ENCODE results near the gene PCYT2.

PCYT2 gene

DNA sequence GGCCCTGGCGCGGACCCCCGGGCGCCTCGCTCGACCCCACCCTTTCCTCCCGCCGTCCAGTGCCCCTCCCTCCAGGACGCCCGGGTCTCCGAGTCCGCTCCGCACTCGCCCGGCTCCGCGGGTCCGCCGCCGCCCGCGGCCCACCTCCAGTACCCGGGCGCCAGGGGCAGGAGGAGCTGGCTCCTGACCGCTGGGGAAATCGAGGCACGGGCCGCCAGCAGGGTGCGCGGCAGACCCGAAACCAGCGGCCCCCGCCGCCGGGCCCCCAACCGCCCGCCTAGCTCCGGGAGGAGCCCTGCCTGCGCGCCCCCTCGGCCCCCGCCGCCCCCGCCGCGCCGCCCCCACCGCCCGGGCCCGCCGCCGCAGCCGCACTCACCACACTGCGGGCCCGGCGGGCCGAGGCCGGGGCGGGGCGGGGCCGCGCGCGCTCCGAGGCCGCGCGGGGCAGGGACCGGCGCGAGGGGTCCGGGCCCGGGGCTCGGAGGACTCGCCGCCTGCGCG, 16.0 kb upstream of the PCYT2 start:
- TF ChIP-seq, protein P1, sequence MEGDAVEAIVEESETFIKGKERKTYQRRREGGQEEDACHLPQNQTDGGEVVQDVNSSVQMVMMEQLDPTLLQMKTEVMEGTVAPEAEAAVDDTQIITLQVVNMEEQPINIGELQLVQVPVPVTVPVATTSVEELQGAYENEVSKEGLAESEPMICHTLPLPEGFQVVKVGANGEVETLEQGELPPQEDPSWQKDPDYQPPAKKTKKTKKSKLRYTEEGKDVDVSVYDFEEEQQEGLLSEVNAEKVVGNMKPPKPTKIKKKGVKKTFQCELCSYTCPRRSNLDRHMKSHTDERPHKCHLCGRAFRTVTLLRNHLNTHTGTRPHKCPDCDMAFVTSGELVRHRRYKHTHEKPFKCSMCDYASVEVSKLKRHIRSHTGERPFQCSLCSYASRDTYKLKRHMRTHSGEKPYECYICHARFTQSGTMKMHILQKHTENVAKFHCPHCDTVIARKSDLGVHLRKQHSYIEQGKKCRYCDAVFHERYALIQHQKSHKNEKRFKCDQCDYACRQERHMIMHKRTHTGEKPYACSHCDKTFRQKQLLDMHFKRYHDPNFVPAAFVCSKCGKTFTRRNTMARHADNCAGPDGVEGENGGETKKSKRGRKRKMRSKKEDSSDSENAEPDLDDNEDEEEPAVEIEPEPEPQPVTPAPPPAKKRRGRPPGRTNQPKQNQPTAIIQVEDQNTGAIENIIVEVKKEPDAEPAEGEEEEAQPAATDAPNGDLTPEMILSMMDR (IDR thresholded peaks at IDR 0.05; ENCODE audit: insufficient read depth, low read length, poor library complexity, severe bottlenecking): no peak

DNA sequence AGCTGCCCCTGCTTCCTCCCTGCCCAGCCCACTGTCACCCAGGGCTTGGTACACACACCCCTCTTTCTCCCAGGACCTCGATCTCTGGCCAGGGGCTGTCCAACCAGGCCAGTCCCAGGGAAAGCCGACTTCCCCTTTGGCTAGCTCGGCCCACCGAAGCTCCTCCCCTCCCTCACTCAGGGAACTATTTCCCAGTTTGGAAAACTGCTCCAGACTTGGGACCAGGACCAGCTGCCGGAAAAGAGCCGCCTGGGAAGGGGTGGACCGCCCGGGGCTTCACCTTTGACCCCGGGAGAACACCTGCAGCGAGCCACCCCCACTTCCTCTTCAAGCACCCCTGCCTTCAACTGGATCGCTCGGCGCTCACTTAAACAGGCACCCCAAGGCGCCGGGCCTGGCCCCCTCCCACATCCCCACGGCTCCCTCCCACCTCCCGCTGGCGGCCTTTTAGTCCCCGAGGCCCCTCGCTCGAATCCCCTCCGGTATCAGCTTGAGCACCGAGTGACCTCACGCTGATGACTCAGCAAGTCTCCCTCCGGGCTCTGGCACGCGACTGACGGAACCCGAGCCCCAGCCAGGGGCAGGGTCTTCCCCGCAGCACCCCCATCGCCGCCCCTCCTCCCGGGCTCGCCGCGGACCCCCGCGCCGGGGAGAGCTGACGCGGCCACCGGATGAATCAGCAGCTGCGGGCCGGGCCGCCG, 15.4 kb upstream of the PCYT2 start:
- peaks cover 3% of the 10 kb centered on the region; the same call in 1 of the 2 replicates for H3K36me3 ChIP-seq (ENCODE audit: control insufficient read depth, insufficient read depth, low read length)
- no peaks in the 10 kb centered on the region for H3K27me3 ChIP-seq (replicated peaks; ENCODE audit: control insufficient read depth, insufficient read depth, low read length)
- TF ChIP-seq, protein P1 (IDR thresholded peaks at IDR 0.05; ENCODE audit: insufficient read depth, low read length, poor library complexity, severe bottlenecking): no peak
- peak; percentile 63 for DNase-seq (ENCODE audit: extremely low read depth, insufficient read length)
- H3K4me3 ChIP-seq (replicated peaks; ENCODE audit: low read depth, low read length): peak overlapping the region; percentile 69

More for the DNA sequence above, 16.0 kb upstream of the PCYT2 start:
- H3K36me3 ChIP-seq (ENCODE audit: control insufficient read depth, insufficient read depth, low read length): no peaks in the 10 kb centered on the region
- H3K27me3 ChIP-seq (replicated peaks; ENCODE audit: control insufficient read depth, insufficient read depth, low read length): no peaks in the 10 kb centered on the region
- peak overlapping the region; percentile 69 for H3K4me3 ChIP-seq (replicated peaks; ENCODE audit: low read depth, low read length)
- no peak for DNase-seq (ENCODE audit: extremely low read depth, insufficient read length)

DNA sequence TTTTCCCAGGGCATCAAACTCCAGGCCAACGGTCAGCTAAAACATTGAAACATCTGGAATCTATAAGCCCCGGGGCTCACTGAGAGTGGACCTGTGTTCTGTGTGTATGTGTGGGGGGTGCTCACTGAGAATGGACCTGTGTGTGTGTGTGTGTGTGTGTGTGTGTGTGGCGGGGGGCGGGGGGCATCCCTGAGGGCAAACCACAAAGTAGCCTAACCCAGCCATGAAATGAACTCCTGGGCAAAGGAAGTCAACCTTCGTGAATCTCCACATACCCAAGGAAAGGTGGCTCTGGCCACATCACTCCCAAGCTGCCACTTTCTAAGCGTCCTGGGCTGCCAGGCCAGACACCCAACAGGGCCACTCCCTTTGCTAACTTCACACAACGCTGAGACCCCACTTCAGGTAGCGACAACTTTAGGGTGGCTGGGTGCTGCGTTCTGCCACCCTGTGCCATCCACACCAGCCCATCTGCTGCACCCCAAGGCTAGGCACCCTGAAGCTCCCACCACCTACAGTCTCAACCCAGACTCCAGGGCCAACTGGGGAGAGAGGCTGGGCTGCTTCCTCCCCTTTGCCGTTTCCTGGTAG, 14.8 kb upstream of the PCYT2 start:
- DNase-seq (ENCODE audit: extremely low read depth, insufficient read length): no peak

DNA sequence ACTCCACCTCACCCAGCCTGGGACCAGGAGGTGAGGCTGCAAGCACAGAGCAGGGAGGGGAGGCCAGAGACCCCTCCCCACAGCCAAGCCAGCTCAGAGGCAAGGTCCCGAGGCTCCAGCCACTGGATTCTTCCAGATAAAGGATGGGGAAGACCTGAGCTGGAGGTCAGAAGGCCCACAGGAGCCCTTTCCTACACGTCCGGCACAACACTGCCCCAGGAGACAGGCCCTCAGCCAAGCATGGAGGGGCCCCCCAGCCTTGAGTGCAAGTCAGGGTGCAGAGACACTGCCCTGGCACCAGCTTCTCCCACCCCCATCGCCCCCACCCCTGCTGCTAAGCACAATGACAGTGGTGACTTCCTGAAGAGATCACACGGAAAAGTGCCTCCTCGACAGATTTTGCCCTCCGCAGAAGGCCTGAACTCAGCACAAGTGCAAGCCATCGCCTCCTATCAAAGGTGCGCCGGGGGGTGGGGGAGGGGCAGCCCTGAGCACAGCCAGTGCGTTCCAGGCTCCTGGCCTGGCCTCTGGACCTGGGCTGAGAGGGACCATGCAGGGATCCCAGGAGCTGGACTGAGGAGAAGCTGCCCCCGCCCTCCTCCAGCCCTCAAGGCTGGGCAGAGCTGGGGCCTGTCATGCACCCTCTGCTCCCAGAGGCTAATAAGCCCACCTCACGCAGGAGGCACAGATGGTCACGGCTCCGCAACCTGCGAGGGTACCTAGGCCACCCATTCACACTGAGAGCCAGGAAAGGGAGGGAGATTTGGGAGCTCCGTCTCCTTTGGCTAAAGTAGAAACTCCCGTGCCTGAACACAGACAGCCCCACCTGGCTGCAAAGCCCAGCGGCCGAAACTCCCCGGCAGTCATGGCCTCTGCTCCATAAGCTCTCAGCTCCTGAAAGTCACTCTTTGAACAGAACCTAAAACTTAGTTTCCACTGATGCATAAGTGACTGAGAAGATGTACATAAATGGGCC, 13.6 kb upstream of the PCYT2 start:
- DNase-seq (ENCODE audit: extremely low read depth, insufficient read length): no peak
- H3K27me3 ChIP-seq (replicated peaks; ENCODE audit: control insufficient read depth, insufficient read depth, low read length): no peaks in the 10 kb centered on the region
- TF ChIP-seq, protein P1 (IDR thresholded peaks at IDR 0.05; ENCODE audit: insufficient read depth, low read length, poor library complexity, severe bottlenecking): no peak
- H3K4me3 ChIP-seq (replicated peaks; ENCODE audit: low read depth, low read length): no peak overlapping the region
- peaks cover 8% of the 10 kb centered on the region for H3K36me3 ChIP-seq (ENCODE audit: control insufficient read depth, insufficient read depth, low read length)

More for the DNA sequence above, 14.8 kb upstream of the PCYT2 start:
- Histone ChIP-seq H3K4me3 (replicated peaks; ENCODE audit: low read depth, low read length) (peak overlapping the region; percentile 69), H3K36me3 (ENCODE audit: control insufficient read depth, insufficient read depth, low read length) (peaks cover 7% of the 10 kb centered on the region), H3K27me3 (replicated peaks; ENCODE audit: control insufficient read depth, insufficient read depth, low read length) (no peaks in the 10 kb centered on the region)
- TF ChIP-seq, protein P1 (IDR thresholded peaks at IDR 0.05; ENCODE audit: insufficient read depth, low read length, poor library complexity, severe bottlenecking): no peak

- DNase-seq (ENCODE audit: extremely low read depth, insufficient read length): no peak
- TF ChIP-seq, protein P1 (IDR thresholded peaks at IDR 0.05; ENCODE audit: insufficient read depth, low read length, poor library complexity, severe bottlenecking): no peak
- Histone ChIP-seq H3K27me3 (replicated peaks; ENCODE audit: control insufficient read depth, insufficient read depth, low read length) (no peaks in the 10 kb centered on the region), H3K36me3 (ENCODE audit: control insufficient read depth, insufficient read depth, low read length) (peaks cover 8% of the 10 kb centered on the region), H3K4me3 (replicated peaks; ENCODE audit: low read depth, low read length) (no peak overlapping the region)
These were observed 12.4 kb upstream of the PCYT2 start for GRCh38 chr17:81923302-81924260.

Data from GM06990 (cell line).